Smooth muscle cell (in vitro differentiated cells): Measurements from ENCODE around the gene TEX261. TPM values are rescaled to one million over a fixed set of nuclear protein-coding genes. Genes with fewer than 3 reads are reported as not detected.

Source experiments
- DNase-seq: peaks from one replicate; lab custom pipeline; 2025; ENCODE audit not compliant: unreplicated experiment; lab: John Stamatoyannopoulos, UW
- H2AFZ ChIP-seq: fragments of 200-600 bp; sonication (generic); 2 replicates; pipeline ENCODE4 v1.6.0; 2016; ENCODE audit warnings: antibody characterized with exemption, low read depth, mild to moderate bottlenecking
- H3F3A ChIP-seq: fragments of 200-600 bp; sonication (generic); 2 replicates; pipeline ENCODE4 v1.6.0; 2017; ENCODE audit warnings: antibody characterized with exemption, low read depth
- H3K27ac ChIP-seq: fragments of 200-600 bp; sonication (generic); 2 replicates; pipeline ENCODE4 v1.5.1; 2016; ENCODE audit warnings: low read depth, mild to moderate bottlenecking
- H3K27me3 ChIP-seq: fragments of 200-600 bp; sonication (generic); 2 replicates; pipeline ENCODE4 v1.6.1; 2016; ENCODE audit warnings: low read depth, mild to moderate bottlenecking
- H3K36me3 ChIP-seq: fragments of 200-600 bp; sonication (generic); 2 replicates; pipeline ENCODE4 v1.5.1; 2016; ENCODE audit warnings: low read depth
- H3K4me1 ChIP-seq: fragments of 200-600 bp; sonication (generic); 2 replicates; pipeline ENCODE4 v1.5.1; 2016; ENCODE audit warnings: low read depth
- H3K4me2 ChIP-seq: fragments of 200-600 bp; sonication (generic); 2 replicates; pipeline ENCODE4 v1.6.0; 2016; ENCODE audit warnings: mild to moderate bottlenecking
- H3K4me3 ChIP-seq: fragments of 200-600 bp; sonication (generic); 2 replicates; pipeline ENCODE4 v1.5.1; 2016; ENCODE audit warnings: mild to moderate bottlenecking
- H3K79me2 ChIP-seq: fragments of 200-600 bp; sonication (generic); 2 replicates; pipeline ENCODE4 v1.6.0; 2016; ENCODE audit warnings: low read depth, mild to moderate bottlenecking
- H3K9ac ChIP-seq: fragments of 200-600 bp; sonication (generic); 2 replicates; pipeline ENCODE4 v1.6.0; 2016; ENCODE audit warnings: low read depth
- H3K9me3 ChIP-seq: fragments of 200-600 bp; sonication (generic); replicated peaks from 2 replicates; pipeline ENCODE4 v1.5.1; 2016; ENCODE audit warnings: low read depth
- H4K20me1 ChIP-seq: fragments of 200-600 bp; sonication (generic); 2 replicates; pipeline ENCODE4 v1.6.0; 2016; ENCODE audit warnings: low read depth
- CTCF ChIP-seq: fragments of 200-600 bp; sonication (generic); IDR thresholded peaks from 2 replicates; pipeline ENCODE4 v1.5.1; 2017; ENCODE audit warnings: borderline replicate concordance, mild to moderate bottlenecking, antibody characterized with exemption; ENCODE audit not compliant: insufficient read depth, poor library complexity, severe bottlenecking
- WGBS: methylation state at CpG from one replicate; pipeline ENCODE4 v1.1.7; 2016; ENCODE audit warnings: low lambda C conversion rate; 5-methylcytosine and 5-hydroxymethylcytosine counted together
- polyA plus RNA-seq: library from polyadenylated mRNA; unstranded; fragments of >200 nt; fragmentation: Nextera tagmentation; extraction: Ambion mirVana; gene quantifications from 2 replicates; pipeline ENCODE4 v1.2.1, GENCODE V29; 2016
- total RNA-seq: library from RNA; depleted of rRNA; stranded (reverse); fragments of >200 nt; gene quantifications from 2 replicates; pipeline ENCODE4 v1.2.3, GENCODE V29; 2014

TEX261 gene
- total and polyA plus RNA-seq, 2 experiments from 2014 or later: 29.3 to 35.2 TPM

- Histone ChIP-seq H3K9me3 (no peaks in the 10 kb centered on the region), H3K4me3 (no peak overlapping the region), H3K4me1 (no peaks in the 10 kb centered on the region), H3K27ac (no peak overlapping the region), H3K9ac (no peak overlapping the region), H4K20me1 (no peaks in the 10 kb centered on the region), H3K79me2 (no peaks in the 10 kb centered on the region), H3K27me3 (peaks cover 65% of the 10 kb centered on the region), H3K36me3 (no peaks in the 10 kb centered on the region), H3F3A (no peaks in the 10 kb centered on the region), H2AFZ (no peak overlapping the region), H3K4me2 (no peak overlapping the region)
- DNase-seq: no peak
- WGBS: 76% methylated on average over 14 of the region's 14 CpGs
- no peak for TF ChIP-seq CTCF
Measured at GRCh38 chr2:70960833-70961647, 33.6 kb downstream of the TEX261 start.

- H2AFZ ChIP-seq: no peak overlapping the region
Measured at GRCh38 chr2:70959851-70960832, 34.5 kb downstream of the TEX261 start.

GRCh38 chr2:70959271-70959761 lies 35.4 kb downstream of the TEX261 start:
- Histone ChIP-seq H4K20me1 (no peaks in the 10 kb centered on the region), H3K9me3 (no peaks in the 10 kb centered on the region), H3K27ac (no peak overlapping the region), H3K4me2 (no peak overlapping the region), H3K36me3 (no peaks in the 10 kb centered on the region), H3K4me1 (no peaks in the 10 kb centered on the region), H2AFZ (no peak overlapping the region), H3K79me2 (no peaks in the 10 kb centered on the region), H3K9ac (no peak overlapping the region), H3F3A (no peaks in the 10 kb centered on the region), H3K27me3 (peaks cover 65% of the 10 kb centered on the region), H3K4me3 (no peak overlapping the region)
- no peak for DNase-seq
- 93% methylated on average over 9 of the region's 9 CpGs for WGBS
- TF ChIP-seq CTCF: no peak

More at GRCh38 chr2:70959851-70960832, 34.5 kb downstream of the TEX261 start:
- Histone ChIP-seq H3F3A (no peaks in the 10 kb centered on the region), H3K9ac (no peak overlapping the region), H3K27me3 (peaks cover 65% of the 10 kb centered on the region), H3K9me3 (no peaks in the 10 kb centered on the region), H4K20me1 (no peaks in the 10 kb centered on the region), H3K36me3 (no peaks in the 10 kb centered on the region), H3K79me2 (no peaks in the 10 kb centered on the region), H3K4me3 (no peak overlapping the region), H3K4me2 (no peak overlapping the region), H3K27ac (no peak overlapping the region), H3K4me1 (no peaks in the 10 kb centered on the region)
- 88% methylated on average over 16 of the region's 17 CpGs for WGBS
- peak; percentile 26 for TF ChIP-seq CTCF
- DNase-seq: no peak
